AG04449 (cell line): Measurements from ENCODE around the gene OS9.
"Not testable (repeated sequence)": the region's sequence is repeated elsewhere in the genome, so short reads cannot be mapped to it uniquely, and the experiment has no call there.

ENCODE experiments used
- CTCF ChIA-PET: fragments of 350-600 bp; formaldehyde crosslinking; extraction: SDS; loops from one replicate; lab custom pipeline; 2021; ENCODE audit warnings: antibody characterized with exemption; lab: Yijun Ruan, JAX
- POLR2A ChIA-PET: fragments of 400-600, 350-600 bp; formaldehyde crosslinking; extraction: SDS; loops from one replicate; lab custom pipeline; 2020; ENCODE audit warnings: antibody characterized with exemption, inconsistent platforms; lab: Yijun Ruan, JAX
- DNase-seq: peaks from one replicate; pipeline ENCODE4 v3.0.0-alpha.2; 2010; ENCODE audit warnings: low read depth, low spot score
- H3K4me3 ChIP-seq: 2 replicates; pipeline ENCODE4 v1.5.1; 2011; ENCODE audit warnings: low read depth, mild to moderate bottlenecking, control low read depth, low read length
- CTCF ChIP-seq: IDR thresholded peaks from one replicate; pipeline ENCODE4 v1.5.1; 2011; ENCODE audit warnings: mild to moderate bottlenecking, moderate library complexity, low read length, control low read depth, inconsistent platforms; ENCODE audit not compliant: insufficient read depth; ENCODE audit errors: missing control alignments

Gene OS9

GRCh38 chr12:57658890-57659289 is 35.0 kb upstream of the OS9 start:
- TF ChIP-seq CTCF = no peak
- DNase-seq = no peak
- H3K4me3 ChIP-seq = no peak overlapping the region
- POLR2A ChIA-PET = no interaction called here
- CTCF ChIA-PET = interaction anchor here (1.2 to 4.3 kb wide), 2 partner anchors 18 to 75 kb away, joined by 3 to 15 read pairs; no protein-coding TSS in a partner anchor

GRCh38 chr12:57661376-57661775 is 32.6 kb upstream of the OS9 start:
- TF ChIP-seq CTCF = no peak
- CTCF ChIA-PET = interaction anchor here (0.6 to 4.3 kb wide), 7 partner anchors 22 to 198 kb away, joined by 3 to 15 read pairs (median 5); partner anchors contain the start of gene B4GALNT1
- H3K4me3 ChIP-seq = no peak overlapping the region
- no peak for DNase-seq
- POLR2A ChIA-PET = no interaction called here

GRCh38 chr12:57665066-57665820 is 28.7 kb upstream of the OS9 start:
- H3K4me3 ChIP-seq, POLR2A ChIA-PET, CTCF ChIA-PET, DNase-seq: not testable (repeated sequence)

GRCh38 chr12:57666897-57667296 is 27.0 kb upstream of the OS9 start:
- ChIA-PET POLR2A (no interaction called here), CTCF (no interaction called here)
- TF ChIP-seq CTCF = no peak
- H3K4me3 ChIP-seq = no peak overlapping the region
- DNase-seq = no peak

- CTCF ChIA-PET, POLR2A ChIA-PET, H3K4me3 ChIP-seq, DNase-seq: not testable (repeated sequence)
These were observed 24.2 kb upstream of the OS9 start for GRCh38 chr12:57669691-57670090.

GRCh38 chr12:57671811-57672210 is 22.1 kb upstream of the OS9 start:
- CTCF ChIA-PET = interaction anchor here (1.4 kb wide), 1 partner anchor 89 kb away, joined by 3 read pairs; no protein-coding TSS in a partner anchor
- POLR2A ChIA-PET, H3K4me3 ChIP-seq, DNase-seq: not testable (repeated sequence)

- H3K4me3 ChIP-seq = no peak overlapping the region
- DNase-seq = no peak
- CTCF ChIA-PET = interaction anchor here (1.4 kb wide), 1 partner anchor 90 kb away, joined by 3 read pairs; no protein-coding TSS in a partner anchor
- POLR2A ChIA-PET = no interaction called here
- no peak for TF ChIP-seq CTCF
These were observed 21.1 kb upstream of the OS9 start for GRCh38 chr12:57672801-57673200.

GRCh38 chr12:57674691-57675090 is 19.2 kb upstream of the OS9 start:
- DNase-seq = no peak
- TF ChIP-seq CTCF = no peak
- no peak overlapping the region for H3K4me3 ChIP-seq
- ChIA-PET POLR2A (no interaction called here), CTCF (interaction anchor here (1.0 kb wide), 1 partner anchor 52 kb away, joined by 4 read pairs; no protein-coding TSS in a partner anchor)

GRCh38 chr12:57677947-57678346 is 16.0 kb upstream of the OS9 start:
- DNase-seq, H3K4me3 ChIP-seq, POLR2A ChIA-PET: not testable (repeated sequence)
- CTCF ChIA-PET = interaction anchor here (1.0 to 1.6 kb wide), 3 partner anchors 14 to 94 kb away, joined by 3 to 4 read pairs (median 3); no protein-coding TSS in a partner anchor
